Endothelial cell of umbilical vein (primary cell): ENCODE data around the gene STBD1.

ENCODE experiments used
- CTCF ChIP-seq, 2 donors: IDR thresholded peaks; 1 replicate in 1 of 2; 2 replicates in 1 of 2; pipeline ENCODE4 v1.5.1; 2011; ENCODE audit warnings: low read length in 2 of 2, mild to moderate bottlenecking in 2 of 2, moderate library complexity in 2 of 2, control low read depth in 1 of 2, inconsistent platforms in 1 of 2, low read depth in 1 of 2; ENCODE audit not compliant: insufficient read depth in 1 of 2; ENCODE audit errors: extremely low read depth in 1 of 2
- EZH2 ChIP-seq: IDR thresholded peaks from 2 replicates; pipeline ENCODE4 v1.6.1; 2012; ENCODE audit warnings: borderline replicate concordance, low read depth, mild to moderate bottlenecking, moderate library complexity, low read length, inconsistent platforms; ENCODE audit not compliant: severe bottlenecking
- GATA2 ChIP-seq: IDR thresholded peaks from 2 replicates; pipeline ENCODE4 v1.7.0; 2011; ENCODE audit warnings: low read depth, mild to moderate bottlenecking, moderate library complexity, mixed read lengths, low read length; ENCODE audit not compliant: insufficient read length, insufficient read depth
- JUN ChIP-seq: IDR thresholded peaks from 2 replicates; pipeline ENCODE4 v1.6.1; 2011; ENCODE audit warnings: borderline replicate concordance, low read depth; ENCODE audit not compliant: insufficient read length, insufficient read depth
- MAX ChIP-seq: IDR thresholded peaks from 2 replicates; pipeline ENCODE4 v1.6.1; 2011; ENCODE audit not compliant: insufficient read depth, insufficient read length
- POLR2A ChIP-seq: IDR thresholded peaks from 2 replicates; pipeline ENCODE4 v1.6.1; 2012; ENCODE audit warnings: low read depth, mild to moderate bottlenecking, control low read depth, low read length
- POLR2AphosphoS5 ChIP-seq: IDR thresholded peaks from 2 replicates; pipeline ENCODE4 v1.6.1; 2012; ENCODE audit warnings: low read depth, mild to moderate bottlenecking, control low read depth, low read length, moderate library complexity; ENCODE audit not compliant: insufficient read depth

- no peak for TF ChIP-seq POLR2AphosphoS5
- TF ChIP-seq CTCF (IDR thresholded peaks at IDR 0.05; ENCODE audit: extremely low read depth in 1 of 2, insufficient read depth in 1 of 2, low read depth in 1 of 2, low read length in 2 of 2): no peak
- TF ChIP-seq JUN: no peak
- TF ChIP-seq POLR2A: no peak
- TF ChIP-seq EZH2: no peak
- no peak for TF ChIP-seq GATA2
- no peak for TF ChIP-seq MAX
These were observed 40.8 kb upstream of the STBD1 start for GRCh38 chr4:76265631-76266218.
